ENCODE results near the gene TPP1. TPM values are rescaled to one million over a fixed set of nuclear protein-coding genes. Genes with fewer than 3 reads are reported as not detected.

Gene TPP1
- total and polyA plus RNA-seq, 2 donors (not counting 1 experiment from before 2014, with no cell fraction given) = 127 to 136 TPM

GRCh38 chr11:6653097-6653496 is 33.9 kb upstream of the TPP1 start:
- Histone ChIP-seq H3K79me2 (ENCODE audit: control insufficient read depth, insufficient read depth, low read length) (no peaks in the 10 kb centered on the region), H3K9me3 (ENCODE audit: control insufficient read depth, insufficient read depth, low read depth, low read length) (no peaks in the 10 kb centered on the region), H2AFZ (ENCODE audit: low read length) (no peak overlapping the region), H3K4me3 (replicated peaks in 1 of 4; ENCODE audit: control extremely low read depth in 1 of 4, insufficient read depth in 1 of 4, low read depth in 3 of 4, low read length in 4 of 4) (no peak overlapping the region), H3K9ac (ENCODE audit: insufficient read depth, low read length) (no peak overlapping the region), H3K4me1 (ENCODE audit: control insufficient read depth, extremely low read depth, insufficient read depth, low read length) (no peaks in the 10 kb centered on the region), H3K4me2 (ENCODE audit: extremely low read depth, insufficient read depth, low read length) (no peak overlapping the region), H3K27me3 (ENCODE audit: control insufficient read depth, insufficient read depth, low read length) (peaks cover 37% of the 10 kb centered on the region), H3K27ac (ENCODE audit: insufficient read depth, low read length) (no peak overlapping the region), H3K36me3 (ENCODE audit: control insufficient read depth, insufficient read depth, low read length) (no peaks in the 10 kb centered on the region), H4K20me1 (ENCODE audit: control insufficient read depth, extremely low read depth, insufficient read depth, low read length) (no peaks in the 10 kb centered on the region)
- no peak for DNase-seq (ENCODE audit: low read depth in 2 of 2)
- no peak for TF ChIP-seq EZH2 (IDR thresholded peaks at IDR 0.05; ENCODE audit: low read length, missing control alignments)

GRCh38 chr11:6652182-6652581 is 33.0 kb upstream of the TPP1 start:
- DNase-seq (ENCODE audit: low read depth in 2 of 2) = no peak

GRCh38 chr11:6650980-6651379 is 31.8 kb upstream of the TPP1 start:
- H3K4me1 ChIP-seq (ENCODE audit: control insufficient read depth, extremely low read depth, insufficient read depth, low read length) = peaks cover 12% of the 10 kb centered on the region

More at GRCh38 chr11:6652182-6652581, 33.0 kb upstream of the TPP1 start:
- Histone ChIP-seq H3K9me3 (ENCODE audit: control insufficient read depth, insufficient read depth, low read depth, low read length) (no peaks in the 10 kb centered on the region), H4K20me1 (ENCODE audit: control insufficient read depth, extremely low read depth, insufficient read depth, low read length) (no peaks in the 10 kb centered on the region), H3K4me1 (ENCODE audit: control insufficient read depth, extremely low read depth, insufficient read depth, low read length) (peaks cover under 1% of the 10 kb centered on the region), H3K4me3 (replicated peaks in 1 of 4; ENCODE audit: control extremely low read depth in 1 of 4, insufficient read depth in 1 of 4, low read depth in 3 of 4, low read length in 4 of 4) (no peak overlapping the region), H3K9ac (ENCODE audit: insufficient read depth, low read length) (no peak overlapping the region), H3K36me3 (ENCODE audit: control insufficient read depth, insufficient read depth, low read length) (no peaks in the 10 kb centered on the region), H3K4me2 (ENCODE audit: extremely low read depth, insufficient read depth, low read length) (no peak overlapping the region), H3K79me2 (ENCODE audit: control insufficient read depth, insufficient read depth, low read length) (no peaks in the 10 kb centered on the region), H3K27ac (ENCODE audit: insufficient read depth, low read length) (no peak overlapping the region), H2AFZ (ENCODE audit: low read length) (no peak overlapping the region), H3K27me3 (ENCODE audit: control insufficient read depth, insufficient read depth, low read length) (peaks cover 37% of the 10 kb centered on the region)
- TF ChIP-seq CTCF (conservative IDR thresholded peaks at IDR 0.05 in 1 of 2, IDR thresholded peaks at IDR 0.05 in 1 of 2; ENCODE audit: low read depth in 1 of 2, low read length in 2 of 2) (no peak), EZH2 (IDR thresholded peaks at IDR 0.05; ENCODE audit: low read length, missing control alignments) (no peak)

More at GRCh38 chr11:6650980-6651379, 31.8 kb upstream of the TPP1 start:
- Histone ChIP-seq H3K9me3 (ENCODE audit: control insufficient read depth, insufficient read depth, low read depth, low read length) (no peaks in the 10 kb centered on the region), H3K4me2 (ENCODE audit: extremely low read depth, insufficient read depth, low read length) (no peak overlapping the region), H3K79me2 (ENCODE audit: control insufficient read depth, insufficient read depth, low read length) (no peaks in the 10 kb centered on the region), H4K20me1 (ENCODE audit: control insufficient read depth, extremely low read depth, insufficient read depth, low read length) (no peaks in the 10 kb centered on the region), H3K27me3 (ENCODE audit: control insufficient read depth, insufficient read depth, low read length) (peaks cover 31% of the 10 kb centered on the region), H3K4me3 (replicated peaks in 1 of 4; ENCODE audit: control extremely low read depth in 1 of 4, insufficient read depth in 1 of 4, low read depth in 3 of 4, low read length in 4 of 4) (no peak overlapping the region), H3K27ac (ENCODE audit: insufficient read depth, low read length) (no peak overlapping the region), H3K36me3 (ENCODE audit: control insufficient read depth, insufficient read depth, low read length) (no peaks in the 10 kb centered on the region), H2AFZ (ENCODE audit: low read length) (no peak overlapping the region), H3K9ac (ENCODE audit: insufficient read depth, low read length) (no peak overlapping the region)
- peak in 1 of 2 donors; percentile 58 for DNase-seq (ENCODE audit: low read depth in 2 of 2)
- TF ChIP-seq CTCF (conservative IDR thresholded peaks at IDR 0.05 in 1 of 2, IDR thresholded peaks at IDR 0.05 in 1 of 2; ENCODE audit: low read depth in 1 of 2, low read length in 2 of 2) = no peak
- no peak for TF ChIP-seq EZH2 (IDR thresholded peaks at IDR 0.05; ENCODE audit: low read length, missing control alignments)
